NT2/D1 (cell line): ENCODE results near the gene GNAQ.

Source experiments
- DNase-seq: peaks from one replicate; pipeline ENCODE4 v3.0.0-alpha.2; 2011; ENCODE audit warnings: low read depth, low spot score
- H3K27me3 ChIP-seq: 2 replicates; pipeline ENCODE4 v1.6.0; 2011; ENCODE audit warnings: mild to moderate bottlenecking; ENCODE audit not compliant: insufficient read length, insufficient read depth
- H3K36me3 ChIP-seq: 2 replicates; pipeline ENCODE4 v1.6.1; 2011; ENCODE audit warnings: mild to moderate bottlenecking, low read length, mixed read lengths; ENCODE audit not compliant: insufficient read depth, insufficient read length
- H3K4me1 ChIP-seq: 2 replicates; pipeline ENCODE4 v1.5.1; 2011; ENCODE audit not compliant: insufficient read depth, insufficient read length
- H3K4me3 ChIP-seq: 2 replicates; pipeline ENCODE4 v1.5.1; 2011; ENCODE audit warnings: low read depth; ENCODE audit not compliant: insufficient read length
- H3K9ac ChIP-seq: 2 replicates; pipeline ENCODE4 v1.6.0; 2011; ENCODE audit warnings: low read depth; ENCODE audit not compliant: insufficient read length
- H3K9me3 ChIP-seq: 2 replicates; pipeline ENCODE4 v1.5.1; 2011; ENCODE audit warnings: mild to moderate bottlenecking, low read length; ENCODE audit not compliant: insufficient read depth
- SUZ12 ChIP-seq: IDR thresholded peaks from 2 replicates; pipeline ENCODE4 v1.6.1; 2011; ENCODE audit not compliant: insufficient read length, insufficient read depth; ENCODE audit errors: extremely low read depth
- YY1 ChIP-seq: IDR thresholded peaks from 2 replicates; pipeline ENCODE4 v1.6.1; 2011; ENCODE audit not compliant: insufficient read length, insufficient read depth
- ZNF274 ChIP-seq: IDR thresholded peaks from 2 replicates; pipeline ENCODE4 v1.6.1; 2011; ENCODE audit warnings: mild to moderate bottlenecking, low read depth, low read length

The GNAQ gene

GRCh38 chr9:77817590-77818311 is 213.9 kb downstream of the GNAQ start:
- H3K27me3 ChIP-seq: no peaks in the 10 kb centered on the region
- H3K4me1 ChIP-seq: no peaks in the 10 kb centered on the region
- no peak for TF ChIP-seq YY1
- DNase-seq: no peak
- no peaks in the 10 kb centered on the region for H3K9me3 ChIP-seq
- no peak overlapping the region for H3K9ac ChIP-seq
- no peak overlapping the region for H3K4me3 ChIP-seq
- no peaks in the 10 kb centered on the region for H3K36me3 ChIP-seq

GRCh38 chr9:77816641-77817341 is 214.8 kb downstream of the GNAQ start:
- H3K27me3 ChIP-seq: no peaks in the 10 kb centered on the region
- TF ChIP-seq YY1 (no peak), SUZ12 (no peak), ZNF274 (no peak)

GRCh38 chr9:77815260-77815659 is 216.4 kb downstream of the GNAQ start:
- TF ChIP-seq SUZ12 (no peak), ZNF274 (no peak), YY1 (no peak)
- no peaks in the 10 kb centered on the region for H3K4me1 ChIP-seq
- DNase-seq: no peak
- H3K9me3 ChIP-seq: no peaks in the 10 kb centered on the region
- H3K4me3 ChIP-seq: no peak overlapping the region
- H3K27me3 ChIP-seq: no peaks in the 10 kb centered on the region
- H3K9ac ChIP-seq: no peak overlapping the region
- H3K36me3 ChIP-seq: no peaks in the 10 kb centered on the region

More at GRCh38 chr9:77816641-77817341, 214.8 kb downstream of the GNAQ start:
- Histone ChIP-seq H3K9ac (no peak overlapping the region), H3K9me3 (no peaks in the 10 kb centered on the region), H3K36me3 (no peaks in the 10 kb centered on the region), H3K4me3 (no peak overlapping the region), H3K4me1 (no peaks in the 10 kb centered on the region)
- no peak for DNase-seq

- Histone ChIP-seq H3K9me3 (no peaks in the 10 kb centered on the region), H3K4me1 (no peaks in the 10 kb centered on the region), H3K9ac (no peak overlapping the region), H3K4me3 (no peak overlapping the region), H3K27me3 (no peaks in the 10 kb centered on the region), H3K36me3 (no peaks in the 10 kb centered on the region)
- no peak for DNase-seq
- TF ChIP-seq ZNF274 (no peak), SUZ12 (no peak)
These were observed 219.8 kb downstream of the GNAQ start for GRCh38 chr9:77811832-77812231.

GRCh38 chr9:77810637-77811119 is 220.9 kb downstream of the GNAQ start:
- Histone ChIP-seq H3K4me3 (no peak overlapping the region), H3K9me3 (no peaks in the 10 kb centered on the region), H3K36me3 (no peaks in the 10 kb centered on the region), H3K9ac (no peak overlapping the region), H3K27me3 (no peaks in the 10 kb centered on the region), H3K4me1 (no peaks in the 10 kb centered on the region)
- DNase-seq: no peak
- TF ChIP-seq SUZ12 (no peak), ZNF274 (no peak), YY1 (no peak)

- no peaks in the 10 kb centered on the region for H3K9me3 ChIP-seq
- no peaks in the 10 kb centered on the region for H3K27me3 ChIP-seq
- H3K9ac ChIP-seq: no peak overlapping the region
- TF ChIP-seq ZNF274 (no peak), SUZ12 (no peak), YY1 (no peak)
- no peak overlapping the region for H3K4me3 ChIP-seq
- H3K36me3 ChIP-seq: no peaks in the 10 kb centered on the region
- no peaks in the 10 kb centered on the region for H3K4me1 ChIP-seq
- no peak for DNase-seq
These were observed 221.6 kb downstream of the GNAQ start for GRCh38 chr9:77810047-77810446.

GRCh38 chr9:77809552-77809951 is 222.1 kb downstream of the GNAQ start:
- DNase-seq: no peak
- Histone ChIP-seq H3K9me3 (no peaks in the 10 kb centered on the region), H3K9ac (no peak overlapping the region), H3K27me3 (no peaks in the 10 kb centered on the region), H3K4me1 (no peaks in the 10 kb centered on the region), H3K4me3 (no peak overlapping the region), H3K36me3 (no peaks in the 10 kb centered on the region)
- TF ChIP-seq SUZ12 (no peak), YY1 (no peak), ZNF274 (no peak)

GRCh38 chr9:77808751-77809081 is 222.9 kb downstream of the GNAQ start:
- H3K9ac ChIP-seq: no peak overlapping the region
- no peaks in the 10 kb centered on the region for H3K27me3 ChIP-seq

More at GRCh38 chr9:77808751-77809081, 222.9 kb downstream of the GNAQ start:
- no peaks in the 10 kb centered on the region for H3K9me3 ChIP-seq
- no peak overlapping the region for H3K4me3 ChIP-seq
- TF ChIP-seq YY1: no peak
- TF ChIP-seq SUZ12: no peak
- TF ChIP-seq ZNF274: no peak
- no peak for DNase-seq
- H3K36me3 ChIP-seq: no peaks in the 10 kb centered on the region
- no peaks in the 10 kb centered on the region for H3K4me1 ChIP-seq
